ENCODE data around the gene ZNF536. TPM values are rescaled to one million over a fixed set of nuclear protein-coding genes. Genes with fewer than 3 reads are reported as not detected.
"Not testable (repeated sequence)": the region's sequence is repeated elsewhere in the genome, so short reads cannot be mapped to it uniquely, and the experiment has no call there.

Gene ZNF536
- total and polyA plus RNA-seq, 2 of the 13 experiments (the other 11 are each of a cell fraction or from before 2014, with no cell fraction given), result not detected

DNA sequence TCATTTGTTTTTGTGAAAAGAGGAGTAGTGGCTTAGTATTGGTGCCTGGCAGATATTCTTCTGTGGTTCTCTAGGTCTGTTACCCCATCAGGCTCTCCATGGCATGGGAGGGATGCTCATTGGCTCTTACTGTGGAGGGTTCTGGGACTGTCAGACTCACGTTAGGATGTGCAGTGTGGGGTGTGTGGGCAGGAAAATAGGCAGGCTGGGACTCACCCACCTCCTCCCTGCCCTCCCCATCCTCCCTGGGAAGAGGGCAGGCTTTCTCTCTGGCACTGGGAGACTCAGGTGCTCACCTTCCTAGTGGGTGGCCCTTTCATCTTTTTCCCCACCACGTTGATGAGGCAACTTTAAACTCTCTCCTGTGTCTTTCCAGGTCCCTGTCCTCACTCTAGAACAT is 44.2 kb downstream of the ZNF536 start (continued):
- TF ChIP-seq, protein P1, sequence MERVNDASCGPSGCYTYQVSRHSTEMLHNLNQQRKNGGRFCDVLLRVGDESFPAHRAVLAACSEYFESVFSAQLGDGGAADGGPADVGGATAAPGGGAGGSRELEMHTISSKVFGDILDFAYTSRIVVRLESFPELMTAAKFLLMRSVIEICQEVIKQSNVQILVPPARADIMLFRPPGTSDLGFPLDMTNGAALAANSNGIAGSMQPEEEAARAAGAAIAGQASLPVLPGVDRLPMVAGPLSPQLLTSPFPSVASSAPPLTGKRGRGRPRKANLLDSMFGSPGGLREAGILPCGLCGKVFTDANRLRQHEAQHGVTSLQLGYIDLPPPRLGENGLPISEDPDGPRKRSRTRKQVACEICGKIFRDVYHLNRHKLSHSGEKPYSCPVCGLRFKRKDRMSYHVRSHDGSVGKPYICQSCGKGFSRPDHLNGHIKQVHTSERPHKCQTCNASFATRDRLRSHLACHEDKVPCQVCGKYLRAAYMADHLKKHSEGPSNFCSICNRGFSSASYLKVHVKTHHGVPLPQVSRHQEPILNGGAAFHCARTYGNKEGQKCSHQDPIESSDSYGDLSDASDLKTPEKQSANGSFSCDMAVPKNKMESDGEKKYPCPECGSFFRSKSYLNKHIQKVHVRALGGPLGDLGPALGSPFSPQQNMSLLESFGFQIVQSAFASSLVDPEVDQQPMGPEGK (CRISPR knock-in tag; IDR thresholded peaks at IDR 0.05), result no peak
- TF ChIP-seq ZNF629 (CRISPR knock-in tag; conservative IDR thresholded peaks at IDR 0.05), result no peak

DNA sequence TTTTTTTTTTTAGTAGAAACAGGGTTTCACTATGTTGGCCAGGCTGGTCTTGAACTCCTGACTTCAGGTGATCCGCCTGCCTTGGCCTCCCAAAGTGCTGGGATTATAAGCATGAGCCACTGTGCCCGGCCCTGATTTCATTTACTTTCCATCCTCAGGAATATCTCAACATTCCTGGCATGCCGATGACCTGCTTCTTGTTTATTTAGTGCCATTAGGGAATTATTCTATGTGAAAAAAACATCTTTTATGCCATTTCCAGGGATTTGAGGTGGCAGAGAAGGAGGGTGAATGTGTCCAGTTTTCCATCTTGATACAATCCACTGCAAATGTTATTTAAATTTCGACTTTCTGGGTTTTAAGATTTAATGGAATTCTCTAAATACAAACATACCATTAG is 45.0 kb downstream of the ZNF536 start:
- H3K9ac ChIP-seq (ENCODE audit: insufficient read depth, low read depth, low read length); H3K27ac ChIP-seq (ENCODE audit: extremely low read length, insufficient read depth, low read length); H3K79me2 ChIP-seq (ENCODE audit: insufficient read depth, low read length); intact Hi-C loops (cut with micrococcal nuclease; ENCODE audit: unreplicated experiment); H3K4me2 ChIP-seq (ENCODE audit: low read depth, low read length); H2AFZ ChIP-seq (ENCODE audit: low read length); FAIRE-seq; CTCF ChIA-PET (ENCODE audit: low intra/inter-chr PET ratio, low total read pairs); H4K20me1 ChIP-seq (ENCODE audit: insufficient read depth, low read length); DNase-seq (ENCODE audit: low spot score); ATAC-seq; H3K27me3 ChIP-seq (ENCODE audit: control insufficient read depth in 1 of 2, insufficient read depth in 2 of 2, low read length in 2 of 2); BruUV-seq (replicated peaks); H3K36me3 ChIP-seq (replicated peaks in 1 of 2; ENCODE audit: control insufficient read depth in 1 of 2, insufficient read depth in 2 of 2, low read length in 2 of 2); in situ Hi-C loops (cut with HindIII; ENCODE audit: extremely low pct_ligation_motif_present, low pct_unique_long_range_greater_than_20kb); POLR2A ChIA-PET; H3K4me3 ChIP-seq (replicated peaks in 1 of 3; ENCODE audit: insufficient read depth in 1 of 3, low read depth in 2 of 3, low read length in 3 of 3); H3K4me1 ChIP-seq (ENCODE audit: insufficient read depth, low read length); H3K9me3 ChIP-seq (ENCODE audit: low read length): not testable (repeated sequence)
- WGBS (ENCODE audit: low lambda C conversion rate), result 1% methylated on average over 4 of the region's 4 CpGs

DNA sequence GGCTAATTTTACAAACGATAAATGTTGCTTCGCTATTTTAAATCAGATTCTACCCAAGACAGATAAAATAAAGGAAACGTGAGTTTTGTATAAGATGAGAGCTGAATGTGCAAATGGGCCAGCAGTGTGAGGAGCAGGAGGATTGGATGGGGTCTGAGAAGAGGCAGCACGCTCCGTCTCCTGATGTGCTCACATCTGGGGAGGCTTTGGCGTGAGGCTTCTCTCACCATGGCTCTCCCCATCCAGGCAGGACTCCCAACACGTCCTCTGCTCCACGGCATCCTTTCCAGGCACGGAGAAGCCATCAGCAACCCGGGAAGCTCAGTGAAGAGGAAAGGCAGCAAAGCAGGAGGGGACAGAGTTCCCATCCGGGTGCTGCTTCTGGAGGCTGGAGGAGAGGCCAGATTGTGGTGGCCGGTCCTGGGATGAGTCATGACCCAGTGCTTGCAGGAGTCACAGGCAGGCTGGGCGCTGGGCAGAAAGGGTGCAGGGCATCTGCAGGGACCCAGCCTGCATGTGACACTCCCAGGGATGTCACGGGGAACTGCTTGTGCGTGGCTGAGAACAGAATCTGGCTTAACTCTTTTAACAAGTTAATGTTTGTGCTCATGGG is 47.5 kb downstream of the ZNF536 start:
- Histone ChIP-seq H3K27ac (ENCODE audit: extremely low read length, insufficient read depth, low read length) (no peak overlapping the region), H3K4me2 (ENCODE audit: low read depth, low read length) (no peak overlapping the region), H2AFZ (ENCODE audit: low read length) (no peak overlapping the region), H3K9ac (ENCODE audit: insufficient read depth, low read depth, low read length) (no peak overlapping the region), H3K27me3 (ENCODE audit: control insufficient read depth in 1 of 2, insufficient read depth in 2 of 2, low read length in 2 of 2) (peaks cover 0 to 8% of the 10 kb centered on the region in 2 experiments; a peak in 2 of 5 replicates), H3K4me3 (replicated peaks in 1 of 3; ENCODE audit: insufficient read depth in 1 of 3, low read depth in 2 of 3, low read length in 3 of 3) (no peak overlapping the region), H3K79me2 (ENCODE audit: insufficient read depth, low read length) (no peaks in the 10 kb centered on the region), H3K9me3 (ENCODE audit: low read length) (no peaks in the 10 kb centered on the region), H4K20me1 (ENCODE audit: insufficient read depth, low read length) (no peaks in the 10 kb centered on the region), H3K4me1 (ENCODE audit: insufficient read depth, low read length) (no peaks in the 10 kb centered on the region), H3K36me3 (replicated peaks in 1 of 2; ENCODE audit: control insufficient read depth in 1 of 2, insufficient read depth in 2 of 2, low read length in 2 of 2) (no peaks in the 10 kb centered on the region)
- CTCF ChIA-PET (ENCODE audit: low intra/inter-chr PET ratio, low total read pairs), result no interaction called here
- intact Hi-C loops (cut with micrococcal nuclease; ENCODE audit: unreplicated experiment) (no loop called here), in situ Hi-C loops (cut with HindIII; ENCODE audit: extremely low pct_ligation_motif_present, low pct_unique_long_range_greater_than_20kb) (no loop called here)
- POLR2A ChIA-PET, result no interaction called here
- no peak for DNase-seq (ENCODE audit: low spot score)
- peak; percentile 49 for ATAC-seq
- no peak for FAIRE-seq
- no TSS peak for BruUV-seq (replicated peaks)
- TF ChIP-seq ONECUT2 (CRISPR knock-in tag; IDR thresholded peaks at IDR 0.05), result no peak
- 0 out of 2 replicates have a peak, but pooled peaks have one; percentile 30 for TF ChIP-seq FOSL2 (CRISPR knock-in tag; IDR thresholded peaks at IDR 0.05)
- TF ChIP-seq ZMYM2 (CRISPR knock-in tag; IDR thresholded peaks at IDR 0.05), result no peak
- 11% methylated on average over 7 of the region's 15 CpGs for WGBS (ENCODE audit: low lambda C conversion rate)
